Osteoblast (primary cell): ENCODE measurements around the gene CDC16. TPM values are rescaled to one million over a fixed set of nuclear protein-coding genes. Genes with fewer than 3 reads are reported as not detected.

Experiments
- DNase-seq: peaks from one replicate; pipeline ENCODE4 v3.0.0; 2011; ENCODE audit warnings: low spot score, mixed read lengths; ENCODE audit not compliant: insufficient read length; ENCODE audit errors: missing footprints
- H2AFZ ChIP-seq: 2 replicates; pipeline ENCODE4 v1.6.0; 2011; ENCODE audit warnings: mild to moderate bottlenecking, low read length
- H3K27ac ChIP-seq: 2 replicates; pipeline ENCODE4 v1.5.1; 2011; ENCODE audit warnings: mild to moderate bottlenecking, low read depth, low read length, moderate library complexity
- H3K27me3 ChIP-seq: 2 replicates; pipeline ENCODE4 v1.6.0; 2012; ENCODE audit warnings: mild to moderate bottlenecking, control low read depth, inconsistent platforms, low read length, moderate library complexity; ENCODE audit not compliant: insufficient read depth
- H3K36me3 ChIP-seq: 2 replicates; pipeline ENCODE4 v1.5.1; 2011; ENCODE audit warnings: mild to moderate bottlenecking, low read length, control low read depth, moderate library complexity; ENCODE audit not compliant: insufficient read depth
- H3K4me1 ChIP-seq: 2 replicates; pipeline ENCODE4 v1.5.1; 2011; ENCODE audit warnings: mild to moderate bottlenecking, low read length, control low read depth, moderate library complexity; ENCODE audit not compliant: insufficient read depth
- H3K4me2 ChIP-seq: 2 replicates; pipeline ENCODE4 v1.6.0; 2011; ENCODE audit warnings: mild to moderate bottlenecking, low read length; ENCODE audit not compliant: insufficient read depth
- H3K4me3 ChIP-seq: fragments of 200-600 bp; sonication (generic); 3 replicates; pipeline ENCODE4 v1.5.1; 2012; ENCODE audit warnings: mild to moderate bottlenecking, low read length, inconsistent platforms; ENCODE audit not compliant: insufficient read depth
- H3K79me2 ChIP-seq: 2 replicates; pipeline ENCODE4 v1.6.0; 2012; ENCODE audit warnings: mild to moderate bottlenecking, low read length, control low read depth, inconsistent platforms; ENCODE audit not compliant: insufficient read depth
- H3K9me3 ChIP-seq: 2 replicates; pipeline ENCODE4 v1.5.1; 2011; ENCODE audit warnings: low read depth, low read length, control low read depth
- H4K20me1 ChIP-seq: 2 replicates; pipeline ENCODE4 v1.6.0; 2012; ENCODE audit warnings: mild to moderate bottlenecking, low read length, control low read depth; ENCODE audit not compliant: insufficient read depth
- total RNA-seq: library from RNA; depleted of rRNA; stranded (reverse); fragments of >200 nt; gene quantifications from 2 replicates; pipeline ENCODE4 v1.2.3, GENCODE V29; 2012
- TF ChIP-seq, protein P1 (sequence below): IDR thresholded peaks from 2 replicates; pipeline ENCODE4 v1.5.1; 2011; ENCODE audit warnings: mild to moderate bottlenecking, low read depth, low read length, moderate library complexity; ENCODE audit errors: extremely low read depth

The CDC16 gene
- total RNA-seq, 1 donor = 82.2 TPM

DNA sequence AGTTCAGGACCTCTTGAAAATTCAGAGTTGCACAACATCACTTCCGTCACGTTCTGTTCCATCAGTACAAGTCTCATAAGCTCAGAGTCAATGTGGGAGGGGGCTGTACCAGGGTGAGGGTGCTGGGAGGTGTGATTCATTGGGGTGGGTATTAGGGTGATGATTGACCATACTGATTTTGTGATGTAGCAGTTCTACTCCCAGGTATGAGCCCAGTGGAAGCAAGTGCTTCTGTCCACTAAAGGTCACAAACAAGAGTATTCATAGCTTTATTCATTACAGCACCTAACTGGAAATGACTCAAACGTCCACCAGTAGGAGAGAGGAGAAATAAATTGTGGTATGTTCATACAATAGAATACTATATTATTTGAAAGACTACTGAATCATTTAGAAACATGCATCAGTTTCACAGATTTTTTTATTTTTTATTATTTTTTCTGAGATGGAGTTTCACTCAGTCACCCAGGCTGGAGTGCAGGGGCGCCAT, 34.6 kb downstream of the CDC16 start:
- H3K4me3 ChIP-seq = no peak overlapping the region
- peaks cover 10% of the 10 kb centered on the region for H3K79me2 ChIP-seq
- H3K36me3 ChIP-seq = peaks cover 74% of the 10 kb centered on the region
- H3K27me3 ChIP-seq = no peaks in the 10 kb centered on the region
- H3K4me2 ChIP-seq = no peak overlapping the region
- no peak overlapping the region for H2AFZ ChIP-seq
- peak; percentile 9 for DNase-seq
- no peaks in the 10 kb centered on the region for H3K9me3 ChIP-seq
- TF ChIP-seq, protein P1, sequence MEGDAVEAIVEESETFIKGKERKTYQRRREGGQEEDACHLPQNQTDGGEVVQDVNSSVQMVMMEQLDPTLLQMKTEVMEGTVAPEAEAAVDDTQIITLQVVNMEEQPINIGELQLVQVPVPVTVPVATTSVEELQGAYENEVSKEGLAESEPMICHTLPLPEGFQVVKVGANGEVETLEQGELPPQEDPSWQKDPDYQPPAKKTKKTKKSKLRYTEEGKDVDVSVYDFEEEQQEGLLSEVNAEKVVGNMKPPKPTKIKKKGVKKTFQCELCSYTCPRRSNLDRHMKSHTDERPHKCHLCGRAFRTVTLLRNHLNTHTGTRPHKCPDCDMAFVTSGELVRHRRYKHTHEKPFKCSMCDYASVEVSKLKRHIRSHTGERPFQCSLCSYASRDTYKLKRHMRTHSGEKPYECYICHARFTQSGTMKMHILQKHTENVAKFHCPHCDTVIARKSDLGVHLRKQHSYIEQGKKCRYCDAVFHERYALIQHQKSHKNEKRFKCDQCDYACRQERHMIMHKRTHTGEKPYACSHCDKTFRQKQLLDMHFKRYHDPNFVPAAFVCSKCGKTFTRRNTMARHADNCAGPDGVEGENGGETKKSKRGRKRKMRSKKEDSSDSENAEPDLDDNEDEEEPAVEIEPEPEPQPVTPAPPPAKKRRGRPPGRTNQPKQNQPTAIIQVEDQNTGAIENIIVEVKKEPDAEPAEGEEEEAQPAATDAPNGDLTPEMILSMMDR = no peak
- H3K27ac ChIP-seq = peak overlapping the region; percentile 3
- H3K4me1 ChIP-seq = peaks cover 35% of the 10 kb centered on the region
- no peaks in the 10 kb centered on the region for H4K20me1 ChIP-seq

DNA sequence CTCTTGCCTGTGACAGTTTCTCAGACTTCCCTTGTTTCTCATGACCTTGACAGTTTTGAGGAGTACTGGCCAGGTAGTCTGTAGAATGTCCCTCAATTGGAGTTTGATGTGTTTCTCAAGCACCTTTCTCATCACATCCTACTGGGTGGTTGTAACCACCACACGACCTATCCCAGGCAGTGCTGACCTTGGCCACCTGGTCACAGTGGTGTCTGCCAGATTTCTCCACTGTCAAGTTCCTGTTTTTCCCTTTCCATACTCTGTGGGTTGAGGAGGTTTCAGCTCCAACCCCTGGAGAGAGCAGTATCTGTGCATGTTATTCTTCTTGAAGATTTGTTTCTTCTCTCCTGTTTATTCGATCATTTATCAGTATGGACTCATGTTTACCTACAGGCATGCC, 38.3 kb downstream of the CDC16 start:
- Histone ChIP-seq H3K36me3 (peaks cover 76% of the 10 kb centered on the region), H3K9me3 (no peaks in the 10 kb centered on the region), H3K4me2 (no peak overlapping the region), H3K27ac (no peak overlapping the region), H4K20me1 (no peaks in the 10 kb centered on the region), H3K27me3 (no peaks in the 10 kb centered on the region), H3K4me1 (peaks cover 14% of the 10 kb centered on the region), H3K79me2 (peaks cover 5% of the 10 kb centered on the region), H2AFZ (no peak overlapping the region), H3K4me3 (no peak overlapping the region)
- no peak for DNase-seq
- TF ChIP-seq, protein P1 = no peak

DNA sequence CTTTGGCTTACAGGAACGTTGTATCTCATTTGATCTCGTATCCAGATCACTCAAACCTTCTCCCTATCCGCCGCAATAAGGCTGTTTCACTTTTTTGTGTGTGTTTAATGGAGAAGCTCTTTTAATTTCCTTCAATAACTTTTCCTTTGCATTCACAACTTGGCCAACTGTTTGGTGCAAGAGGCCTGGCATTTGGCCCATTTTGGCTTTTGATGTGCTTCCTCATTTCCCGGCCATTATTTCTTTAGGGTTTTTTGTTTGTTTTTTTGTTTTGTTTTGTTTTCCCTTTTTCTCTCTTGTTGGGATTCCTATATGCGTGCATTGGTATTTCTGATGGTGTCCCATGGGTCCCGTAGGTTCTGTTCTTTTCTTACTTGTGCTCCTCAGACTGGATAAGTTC, 40.6 kb downstream of the CDC16 start:
- Histone ChIP-seq H4K20me1 (no peaks in the 10 kb centered on the region), H2AFZ (no peak overlapping the region), H3K27me3 (no peaks in the 10 kb centered on the region), H3K36me3 (peaks cover 59% of the 10 kb centered on the region), H3K27ac (no peak overlapping the region), H3K9me3 (no peaks in the 10 kb centered on the region), H3K4me1 (peaks cover 10% of the 10 kb centered on the region), H3K79me2 (no peaks in the 10 kb centered on the region), H3K4me2 (no peak overlapping the region), H3K4me3 (no peak overlapping the region)
- peak; percentile 39 for DNase-seq
- TF ChIP-seq, protein P1 = no peak

DNA sequence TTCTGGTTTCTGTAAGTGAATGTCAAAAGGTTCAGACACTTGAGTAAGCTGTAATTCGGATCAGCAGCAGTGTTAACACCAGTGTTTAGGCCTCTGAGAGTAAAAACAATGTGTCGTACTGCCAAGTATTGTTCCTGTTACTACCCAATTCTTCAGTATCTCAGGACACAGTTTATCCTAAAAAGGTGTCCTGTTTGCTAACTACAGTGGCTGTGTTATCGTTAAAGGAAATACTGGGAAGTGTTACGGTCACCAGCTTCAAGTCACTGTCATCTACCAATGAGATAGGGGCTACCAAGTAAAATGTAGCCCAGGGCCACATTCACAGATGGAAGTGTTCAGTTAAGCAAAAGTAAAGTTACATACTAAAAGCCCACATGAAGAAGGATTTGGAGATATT, 44.4 kb downstream of the CDC16 start:
- Histone ChIP-seq H3K4me1 (peaks cover 30% of the 10 kb centered on the region), H3K4me3 (no peak overlapping the region), H3K9me3 (no peaks in the 10 kb centered on the region), H3K36me3 (peaks cover 34% of the 10 kb centered on the region), H4K20me1 (no peaks in the 10 kb centered on the region), H3K27me3 (no peaks in the 10 kb centered on the region), H2AFZ (no peak overlapping the region), H3K27ac (peak overlapping the region; percentile 95), H3K79me2 (peaks cover 19% of the 10 kb centered on the region), H3K4me2 (no peak overlapping the region)
- TF ChIP-seq, protein P1 = no peak
- no peak for DNase-seq
